Retinal pigment epithelial cell (primary cell): ENCODE measurements around the gene SP3.

Source experiments
- DNase-seq: peaks from one replicate; pipeline ENCODE4 v3.0.0-alpha.2; 2010; ENCODE audit warnings: low read depth
- H3K4me3 ChIP-seq: 2 replicates; pipeline ENCODE4 v1.5.1; 2011; ENCODE audit warnings: mild to moderate bottlenecking, low read length, control low read depth, moderate library complexity
- CTCF ChIP-seq: conservative IDR thresholded peaks from 2 replicates; pipeline ENCODE4 v1.5.1; 2011; ENCODE audit warnings: low read depth, low read length, control low read depth, inconsistent platforms

Gene SP3

GRCh38 chr2:173922068-173922467, 43.1 kb downstream of the SP3 start:
- TF ChIP-seq CTCF, result no peak
- DNase-seq, result no peak
- no peak overlapping the region for H3K4me3 ChIP-seq

- no peak for TF ChIP-seq CTCF
- no peak for DNase-seq
- no peak overlapping the region for H3K4me3 ChIP-seq
These were observed 50.9 kb downstream of the SP3 start for GRCh38 chr2:173914055-173914927.

GRCh38 chr2:173909846-173910245, 55.3 kb downstream of the SP3 start:
- DNase-seq, result no peak
- no peak for TF ChIP-seq CTCF

GRCh38 chr2:173906626-173907025, 58.5 kb downstream of the SP3 start:
- H3K4me3 ChIP-seq, result no peak overlapping the region
- TF ChIP-seq CTCF, result no peak
- no peak for DNase-seq

More at GRCh38 chr2:173909846-173910245, 55.3 kb downstream of the SP3 start:
- H3K4me3 ChIP-seq, result no peak overlapping the region

- no peak for DNase-seq
- H3K4me3 ChIP-seq, result no peak overlapping the region
- TF ChIP-seq CTCF, result no peak
These were observed 61.4 kb downstream of the SP3 start for GRCh38 chr2:173903601-173904394.

GRCh38 chr2:173898996-173899395, 66.2 kb downstream of the SP3 start:
- no peak for DNase-seq
- no peak overlapping the region for H3K4me3 ChIP-seq
- TF ChIP-seq CTCF, result no peak

GRCh38 chr2:173898178-173898668, 67.0 kb downstream of the SP3 start:
- no peak for TF ChIP-seq CTCF
- no peak overlapping the region for H3K4me3 ChIP-seq
- DNase-seq, result no peak
